Thymus (tissue), 11 donors: ENCODE data around the gene TAMM41. TPM values are rescaled to one million over a fixed set of nuclear protein-coding genes. Genes with fewer than 3 reads are reported as not detected.

Experiments
- DNase-seq, 9 donors: peaks; one replicate each; pipeline ENCODE4 v3.0.0-alpha.2; 2013; ENCODE audit warnings: low spot score in 9 of 9, low read depth in 6 of 9, missing footprints in 1 of 9
- H3K27ac ChIP-seq, 2 donors: one replicate each; pipeline ENCODE4 v1.5.1; 2013; ENCODE audit warnings: control low read depth in 1 of 2, low read depth in 1 of 2, low read length in 1 of 2, mild to moderate bottlenecking in 1 of 2, moderate library complexity in 1 of 2
- H3K27me3 ChIP-seq, 2 donors: one replicate each; pipeline ENCODE4 v1.5.1; 2013; ENCODE audit warnings: low read length in 1 of 2; ENCODE audit not compliant: control insufficient read depth in 2 of 2, insufficient read depth in 1 of 2
- H3K36me3 ChIP-seq, 2 donors: one replicate each; pipeline ENCODE4 v1.5.1; 2013; ENCODE audit warnings: low read length in 1 of 2, mild to moderate bottlenecking in 1 of 2, moderate library complexity in 1 of 2; ENCODE audit not compliant: control insufficient read depth in 2 of 2, insufficient read depth in 2 of 2
- H3K4me1 ChIP-seq, 2 donors: one replicate each; pipeline ENCODE4 v1.5.1; 2013; ENCODE audit warnings: low read length in 2 of 2; ENCODE audit not compliant: control insufficient read depth in 2 of 2, insufficient read depth in 2 of 2
- H3K4me3 ChIP-seq, 2 donors: one replicate each; pipeline ENCODE4 v1.5.1; 2013; ENCODE audit warnings: low read length in 2 of 2, control low read depth in 1 of 2, mild to moderate bottlenecking in 1 of 2
- H3K9me3 ChIP-seq, 2 donors: one replicate each; pipeline ENCODE4 v1.5.1; 2013; ENCODE audit warnings: low read length in 1 of 2, mild to moderate bottlenecking in 1 of 2; ENCODE audit not compliant: control insufficient read depth in 2 of 2, insufficient read depth in 1 of 2
- WGBS: extraction: QIAGEN DNeasy Blood & Tissue Kit; methylation state at CpG from one replicate; pipeline ENCODE4 v1.1.7; 2013; 5-methylcytosine and 5-hydroxymethylcytosine counted together
- polyA plus RNA-seq: library from polyadenylated mRNA; stranded (reverse); fragments of 200-250 nt; gene quantifications from one replicate; pipeline ENCODE4 v1.2.3, GENCODE V29; 2013
- total RNA-seq: library from RNA; stranded (reverse); fragments of 120-200 nt; gene quantifications from one replicate; pipeline ENCODE4 v1.2.4, GENCODE V29; 2013
- donor health status: healthy.

Gene TAMM41
- total and polyA plus RNA-seq, 2 donors: 8.0 to 18.2 TPM

- DNase-seq: no peak
- WGBS: 96% methylated on average over 3 of the region's 3 CpGs
- H3K27ac ChIP-seq: no peak overlapping the region
- no peak overlapping the region for H3K4me3 ChIP-seq
- H3K9me3 ChIP-seq: no peaks in the 10 kb centered on the region
- no peaks in the 10 kb centered on the region for H3K4me1 ChIP-seq
- no peaks in the 10 kb centered on the region for H3K27me3 ChIP-seq
- peaks cover 30 to 42% of the 10 kb centered on the region in 2 donors for H3K36me3 ChIP-seq
These were observed 26.1 kb downstream of the TAMM41 start for GRCh38 chr3:11820531-11821041.

DNA sequence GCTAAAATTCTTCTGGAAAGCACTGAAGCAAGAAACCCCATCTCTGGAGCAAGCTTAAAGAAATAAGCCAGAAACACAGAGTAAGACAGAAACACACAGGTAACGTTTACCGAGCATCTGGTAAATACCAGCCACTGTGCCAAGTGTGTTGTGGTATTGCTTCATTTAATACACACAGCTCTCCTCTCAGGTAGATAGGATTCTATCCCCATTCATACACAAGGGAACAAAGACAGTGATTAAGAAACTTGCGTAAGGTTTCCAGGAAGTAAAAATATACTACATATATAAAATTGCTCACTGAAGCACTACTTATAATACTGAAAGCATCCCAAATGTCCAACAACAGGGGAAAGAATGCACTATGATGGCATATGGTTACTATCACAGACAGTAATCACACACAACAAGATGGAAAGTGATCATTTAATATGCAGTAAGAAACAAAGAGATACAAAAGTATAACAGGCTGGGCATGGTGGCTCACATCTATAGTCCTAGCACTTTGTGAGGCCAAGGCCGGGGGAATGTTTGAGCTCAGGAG, 27.5 kb downstream of the TAMM41 start:
- H3K36me3 ChIP-seq: peaks cover 26 to 44% of the 10 kb centered on the region in 2 donors
- no peaks in the 10 kb centered on the region for H3K27me3 ChIP-seq
- DNase-seq: no peak
- 99% methylated on average over 4 of the region's 4 CpGs for WGBS
- no peak overlapping the region for H3K4me3 ChIP-seq
- no peaks in the 10 kb centered on the region for H3K4me1 ChIP-seq
- H3K9me3 ChIP-seq: no peaks in the 10 kb centered on the region
- H3K27ac ChIP-seq: no peak overlapping the region

DNA sequence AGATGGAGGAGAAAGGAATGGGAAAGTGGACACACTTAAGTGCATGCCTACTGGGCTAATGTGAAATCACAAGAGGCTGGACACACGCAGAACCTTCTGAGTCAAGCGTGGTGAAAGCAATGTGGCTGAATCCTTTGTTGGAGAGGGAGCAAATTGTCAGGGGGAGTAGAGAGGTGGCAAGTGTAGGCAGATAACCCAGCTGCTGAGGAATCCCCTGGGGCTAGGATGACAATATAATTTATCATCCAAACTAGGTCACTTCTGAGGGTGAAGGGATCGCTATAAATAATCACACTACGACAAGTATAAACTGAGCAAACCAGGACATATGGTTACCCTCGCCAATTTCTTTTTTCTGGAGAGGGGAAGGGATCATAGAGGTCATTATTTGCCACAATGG, 28.7 kb downstream of the TAMM41 start:
- Histone ChIP-seq H3K9me3 (no peaks in the 10 kb centered on the region), H3K4me3 (no peak overlapping the region), H3K36me3 (peaks cover 28 to 44% of the 10 kb centered on the region in 2 donors), H3K27ac (no peak overlapping the region), H3K4me1 (no peaks in the 10 kb centered on the region), H3K27me3 (no peaks in the 10 kb centered on the region)
- WGBS: 95% methylated on average over 5 of the region's 5 CpGs
- DNase-seq: no peak

GRCh38 chr3:11815111-11815510, 31.6 kb downstream of the TAMM41 start:
- H3K27me3 ChIP-seq: no peaks in the 10 kb centered on the region
- no peak overlapping the region for H3K4me3 ChIP-seq
- H3K9me3 ChIP-seq: no peaks in the 10 kb centered on the region
- no peak for DNase-seq
- H3K36me3 ChIP-seq: peaks cover 19 to 34% of the 10 kb centered on the region in 2 donors
- 95% methylated on average over 4 of the region's 4 CpGs for WGBS
- H3K27ac ChIP-seq: no peak overlapping the region
- no peaks in the 10 kb centered on the region for H3K4me1 ChIP-seq

DNA sequence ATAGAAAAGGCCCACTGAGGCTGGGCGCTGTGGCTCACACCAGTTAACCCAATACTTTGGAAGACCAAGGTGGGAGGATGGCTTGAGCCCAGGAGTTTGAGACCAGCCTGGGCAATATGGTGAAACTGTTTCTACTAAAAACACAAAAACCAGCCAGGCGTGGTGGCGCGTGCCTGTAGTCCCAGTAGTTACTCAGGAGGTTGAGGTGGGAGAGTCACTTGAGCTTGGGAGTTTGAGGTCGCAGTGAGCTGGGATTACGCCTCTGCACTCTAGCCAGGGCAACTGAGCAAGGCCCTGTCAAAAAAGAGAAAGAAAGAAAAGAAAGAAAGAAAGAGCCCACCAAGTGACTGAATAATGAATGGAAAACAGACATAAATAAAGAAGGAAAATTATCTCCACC, 32.0 kb downstream of the TAMM41 start:
- 98% methylated on average over 6 of the region's 6 CpGs for WGBS
- peaks cover 19 to 36% of the 10 kb centered on the region in 2 donors for H3K36me3 ChIP-seq
- no peak for DNase-seq
- H3K4me3 ChIP-seq: no peak overlapping the region
- no peaks in the 10 kb centered on the region for H3K27me3 ChIP-seq
- H3K27ac ChIP-seq: no peak overlapping the region
- no peaks in the 10 kb centered on the region for H3K9me3 ChIP-seq
- H3K4me1 ChIP-seq: no peaks in the 10 kb centered on the region

- Histone ChIP-seq H3K9me3 (no peaks in the 10 kb centered on the region), H3K27me3 (no peaks in the 10 kb centered on the region), H3K4me1 (no peaks in the 10 kb centered on the region), H3K27ac (no peak overlapping the region), H3K36me3 (peaks cover 37 to 50% of the 10 kb centered on the region in 2 donors), H3K4me3 (no peak overlapping the region)
- WGBS: 96% methylated on average over 3 of the region's 3 CpGs
- DNase-seq: no peak
These were observed 36.4 kb downstream of the TAMM41 start for GRCh38 chr3:11810276-11810675.

DNA sequence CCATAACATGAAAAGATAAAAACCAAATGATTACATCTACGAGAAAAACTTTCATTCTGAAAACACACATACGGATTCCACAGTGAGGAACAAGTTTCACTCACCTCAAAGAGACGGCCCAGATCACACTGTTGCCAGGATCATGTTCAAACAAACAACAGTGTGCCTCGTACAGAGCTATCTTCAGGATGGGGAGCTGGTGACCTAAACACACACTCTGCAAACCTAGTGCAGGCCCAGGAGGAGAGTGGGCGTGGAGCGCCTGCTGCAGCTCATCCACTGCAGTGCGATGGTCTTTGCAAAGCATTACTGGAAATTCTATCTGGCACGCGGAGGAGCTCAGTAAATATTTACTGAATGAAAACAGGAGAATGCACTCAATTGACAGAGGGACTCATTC, 38.5 kb downstream of the TAMM41 start:
- 98% methylated on average over 9 of the region's 9 CpGs for WGBS
- no peaks in the 10 kb centered on the region for H3K4me1 ChIP-seq

DNA sequence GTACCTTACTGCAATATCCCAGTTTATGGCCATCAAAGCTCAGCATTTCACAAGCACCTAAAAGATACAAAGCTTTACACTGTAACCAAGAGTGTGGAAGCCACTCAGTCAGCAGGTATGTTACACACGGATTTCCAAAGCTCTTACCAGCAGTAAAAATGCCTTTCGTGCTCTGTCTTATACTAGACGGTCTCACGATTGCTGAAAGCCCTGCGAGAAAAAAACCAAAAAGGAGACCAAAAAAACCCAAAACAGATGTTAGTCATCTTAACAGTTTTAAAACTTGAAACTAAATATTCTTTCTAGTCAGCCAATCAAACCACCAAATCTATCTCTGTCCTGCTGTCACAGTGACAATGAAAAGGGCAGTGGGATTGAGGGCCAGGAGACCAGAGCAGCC, 39.0 kb downstream of the TAMM41 start:
- Histone ChIP-seq H3K27ac (no peak overlapping the region), H3K4me3 (no peak overlapping the region), H3K36me3 (peaks cover 34 to 42% of the 10 kb centered on the region in 2 donors), H3K9me3 (no peaks in the 10 kb centered on the region), H3K4me1 (no peaks in the 10 kb centered on the region), H3K27me3 (no peaks in the 10 kb centered on the region)
- WGBS: 96% methylated on average over 5 of the region's 5 CpGs
- no peak for DNase-seq

More for the DNA sequence above, 38.5 kb downstream of the TAMM41 start:
- Histone ChIP-seq H3K27me3 (no peaks in the 10 kb centered on the region), H3K27ac (no peak overlapping the region), H3K36me3 (peaks cover 30 to 44% of the 10 kb centered on the region in 2 donors), H3K4me3 (no peak overlapping the region), H3K9me3 (no peaks in the 10 kb centered on the region)
- DNase-seq: no peak

- no peaks in the 10 kb centered on the region for H3K27me3 ChIP-seq
- DNase-seq: no peak
- H3K4me3 ChIP-seq: no peak overlapping the region
- H3K36me3 ChIP-seq: peaks cover 36 to 42% of the 10 kb centered on the region in 2 donors
- H3K4me1 ChIP-seq: no peaks in the 10 kb centered on the region
- H3K27ac ChIP-seq: no peak overlapping the region
- H3K9me3 ChIP-seq: no peaks in the 10 kb centered on the region
- WGBS: 98% methylated on average over 7 of the region's 7 CpGs
These were observed 41.0 kb downstream of the TAMM41 start for GRCh38 chr3:11805716-11806115.
